ENCODE data around the gene CBL. TPM values are rescaled to one million over a fixed set of nuclear protein-coding genes. Genes with fewer than 3 reads are reported as not detected.

Gene CBL
- total and polyA plus RNA-seq, 4 donors = 3.8 to 37.4 (median 19.3) TPM

DNA sequence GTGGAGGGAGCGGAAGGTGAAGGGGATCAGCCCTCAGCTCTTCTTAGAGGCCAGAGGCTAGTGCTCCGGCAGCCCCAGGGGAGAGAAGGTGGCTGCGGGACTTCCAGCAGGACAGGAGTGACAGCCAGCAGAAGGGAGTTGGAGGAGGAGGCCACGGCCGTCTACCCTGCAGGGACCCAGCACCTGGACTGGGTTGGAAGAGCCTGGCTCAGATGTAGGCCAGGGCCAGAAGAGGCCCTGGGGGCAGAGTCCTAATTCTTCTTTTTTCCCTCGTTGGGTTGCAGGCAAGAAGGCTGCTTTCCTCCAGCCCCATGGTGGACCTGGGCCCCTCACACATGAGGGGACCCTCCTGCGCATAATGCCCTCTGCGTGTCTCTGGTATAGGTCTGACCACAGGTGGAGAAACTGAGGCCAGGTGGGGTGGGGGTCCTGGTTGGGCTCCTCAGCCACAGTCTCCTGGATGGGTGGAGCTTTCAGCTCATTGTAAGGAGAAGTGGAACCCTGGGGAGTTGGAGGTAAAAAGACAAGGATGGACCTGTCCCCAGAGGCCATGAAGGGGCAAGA, 113.1 kb downstream of the CBL start:
- H3K9me3 ChIP-seq (ENCODE audit: control insufficient read depth, low read length) = no peaks in the 10 kb centered on the region
- intact Hi-C loops (cut with DNase I) = no loop called here
- H3K4me3 ChIP-seq (ENCODE audit: low read length in 2 of 2) = no peak overlapping the region
- DNase-seq = no peak
- 38 to 49% methylated on average over 8 of the region's 8 CpGs for WGBS, 2 donors
- no peak for ATAC-seq (ENCODE audit: low FRiP score)
- H3K27me3 ChIP-seq (ENCODE audit: control insufficient read depth in 1 of 2, insufficient read depth in 2 of 2, low read length in 1 of 2) = no peaks in the 10 kb centered on the region
- peaks cover 0 to 5% of the 10 kb centered on the region in 2 donors for H3K36me3 ChIP-seq (ENCODE audit: control insufficient read depth in 1 of 2, insufficient read depth in 2 of 2, low read length in 1 of 2)
- peak overlapping the region; percentile 63 to 97 for H3K27ac ChIP-seq (ENCODE audit: low read depth in 1 of 2, low read length in 2 of 2)
- no peaks in the 10 kb centered on the region for H3K4me1 ChIP-seq (ENCODE audit: control insufficient read depth in 1 of 2, insufficient read depth in 2 of 2, low read length in 2 of 2)

- intact Hi-C loops (cut with DNase I) = loop anchor here (5.0 kb wide), 2 partner anchors 112 to 122 kb away; partner anchors contain the start of gene CBL (in 1 of the 2)
- H3K4me1 ChIP-seq (ENCODE audit: control insufficient read depth in 1 of 2, insufficient read depth in 2 of 2, low read length in 2 of 2) = no peaks in the 10 kb centered on the region
- peaks cover 0 to 1% of the 10 kb centered on the region in 2 donors for H3K36me3 ChIP-seq (ENCODE audit: control insufficient read depth in 1 of 2, insufficient read depth in 2 of 2, low read length in 1 of 2)
- H3K4me3 ChIP-seq (ENCODE audit: low read length in 2 of 2) = no peak overlapping the region
- DNase-seq (no peak), ATAC-seq (ENCODE audit: low FRiP score) (no peak)
- H3K9me3 ChIP-seq (ENCODE audit: control insufficient read depth, low read length) = no peaks in the 10 kb centered on the region
- no peaks in the 10 kb centered on the region for H3K27me3 ChIP-seq (ENCODE audit: control insufficient read depth in 1 of 2, insufficient read depth in 2 of 2, low read length in 1 of 2)
- H3K27ac ChIP-seq (ENCODE audit: low read depth in 1 of 2, low read length in 2 of 2) = peak overlapping the region; percentile 63 to 97
- 48 to 58% methylated on average over 11 of the region's 11 CpGs for WGBS, 2 donors
Measured at GRCh38 chr11:119319700-119320239, 113.6 kb downstream of the CBL start.

GRCh38 chr11:119320240-119320775, 114.2 kb downstream of the CBL start:
- H3K4me1 ChIP-seq (ENCODE audit: control insufficient read depth in 1 of 2, insufficient read depth in 2 of 2, low read length in 2 of 2) = no peaks in the 10 kb centered on the region
- no peak for DNase-seq

GRCh38 chr11:119320776-119321524, 114.8 kb downstream of the CBL start:
- Histone ChIP-seq H3K4me1 (ENCODE audit: control insufficient read depth in 1 of 2, insufficient read depth in 2 of 2, low read length in 2 of 2) (no peaks in the 10 kb centered on the region), H3K9me3 (ENCODE audit: control insufficient read depth, low read length) (no peaks in the 10 kb centered on the region), H3K36me3 (ENCODE audit: control insufficient read depth in 1 of 2, insufficient read depth in 2 of 2, low read length in 1 of 2) (no peaks in the 10 kb centered on the region), H3K27ac (ENCODE audit: low read depth in 1 of 2, low read length in 2 of 2) (peak overlapping the region; percentile 79 to 97), H3K27me3 (ENCODE audit: control insufficient read depth in 1 of 2, insufficient read depth in 2 of 2, low read length in 1 of 2) (no peaks in the 10 kb centered on the region), H3K4me3 (ENCODE audit: low read length in 2 of 2) (peak overlapping the region; percentile 16 to 35)
- ATAC-seq (ENCODE audit: low FRiP score) = peak; percentile 74
- 1% methylated on average over 56 to 60 of the region's 60 CpGs for WGBS, 2 donors
- intact Hi-C loops (cut with DNase I) = loop anchor here (5.0 kb wide), 2 partner anchors 114 to 124 kb away; partner anchors contain the start of gene CBL (in 1 of the 2)
- DNase-seq = peak; percentile 80 to 92

More at GRCh38 chr11:119320240-119320775, 114.2 kb downstream of the CBL start:
- 10 to 15% methylated on average over 17 of the region's 17 CpGs for WGBS, 2 donors
- Histone ChIP-seq H3K9me3 (ENCODE audit: control insufficient read depth, low read length) (no peaks in the 10 kb centered on the region), H3K27ac (ENCODE audit: low read depth in 1 of 2, low read length in 2 of 2) (peak overlapping the region; percentile 79 to 97), H3K36me3 (ENCODE audit: control insufficient read depth in 1 of 2, insufficient read depth in 2 of 2, low read length in 1 of 2) (no peaks in the 10 kb centered on the region), H3K27me3 (ENCODE audit: control insufficient read depth in 1 of 2, insufficient read depth in 2 of 2, low read length in 1 of 2) (no peaks in the 10 kb centered on the region), H3K4me3 (ENCODE audit: low read length in 2 of 2) (peak overlapping the region; percentile 16 to 35)
- intact Hi-C loops (cut with DNase I) = loop anchor here (5.0 kb wide), 2 partner anchors 113 to 123 kb away; partner anchors contain the start of gene CBL (in 1 of the 2)
- ATAC-seq (ENCODE audit: low FRiP score) = no peak

- Histone ChIP-seq H3K4me1 (ENCODE audit: control insufficient read depth in 1 of 2, insufficient read depth in 2 of 2, low read length in 2 of 2) (no peaks in the 10 kb centered on the region), H3K27ac (ENCODE audit: low read depth in 1 of 2, low read length in 2 of 2) (no peak overlapping the region), H3K9me3 (ENCODE audit: control insufficient read depth, low read length) (no peaks in the 10 kb centered on the region), H3K4me3 (ENCODE audit: low read length in 2 of 2) (no peak overlapping the region), H3K36me3 (ENCODE audit: control insufficient read depth in 1 of 2, insufficient read depth in 2 of 2, low read length in 1 of 2) (no peaks in the 10 kb centered on the region), H3K27me3 (ENCODE audit: control insufficient read depth in 1 of 2, insufficient read depth in 2 of 2, low read length in 1 of 2) (no peaks in the 10 kb centered on the region)
- DNase-seq (no peak), ATAC-seq (ENCODE audit: low FRiP score) (no peak)
- 70 to 73% methylated on average over 6 of the region's 6 CpGs for WGBS, 2 donors
- intact Hi-C loops (cut with DNase I) = loop anchor here (2.0 to 5.0 kb wide), 3 partner anchors 38 to 125 kb away; partner anchors contain the start of gene CBL (in 1 of the 2)
Measured at GRCh38 chr11:119322360-119322739, 116.2 kb downstream of the CBL start.

- Histone ChIP-seq H3K4me3 (ENCODE audit: low read length in 2 of 2) (no peak overlapping the region), H3K27me3 (ENCODE audit: control insufficient read depth in 1 of 2, insufficient read depth in 2 of 2, low read length in 1 of 2) (no peaks in the 10 kb centered on the region), H3K4me1 (ENCODE audit: control insufficient read depth in 1 of 2, insufficient read depth in 2 of 2, low read length in 2 of 2) (no peaks in the 10 kb centered on the region), H3K36me3 (ENCODE audit: control insufficient read depth in 1 of 2, insufficient read depth in 2 of 2, low read length in 1 of 2) (no peaks in the 10 kb centered on the region), H3K27ac (ENCODE audit: low read depth in 1 of 2, low read length in 2 of 2) (no peak overlapping the region), H3K9me3 (ENCODE audit: control insufficient read depth, low read length) (no peaks in the 10 kb centered on the region)
- 78 to 81% methylated on average over 18 to 20 of the region's 20 CpGs for WGBS, 2 donors
- ATAC-seq (ENCODE audit: low FRiP score) (no peak), DNase-seq (no peak)
- intact Hi-C loops (cut with DNase I) = loop anchor here (2.0 to 5.0 kb wide), 3 partner anchors 38 to 126 kb away; partner anchors contain the start of gene CBL (in 1 of the 2)
Measured at GRCh38 chr11:119322921-119323531, 116.9 kb downstream of the CBL start.

- Histone ChIP-seq H3K4me1 (ENCODE audit: control insufficient read depth in 1 of 2, insufficient read depth in 2 of 2, low read length in 2 of 2) (no peaks in the 10 kb centered on the region), H3K36me3 (ENCODE audit: control insufficient read depth in 1 of 2, insufficient read depth in 2 of 2, low read length in 1 of 2) (no peaks in the 10 kb centered on the region), H3K4me3 (ENCODE audit: low read length in 2 of 2) (no peak overlapping the region), H3K27me3 (ENCODE audit: control insufficient read depth in 1 of 2, insufficient read depth in 2 of 2, low read length in 1 of 2) (no peaks in the 10 kb centered on the region), H3K9me3 (ENCODE audit: control insufficient read depth, low read length) (no peaks in the 10 kb centered on the region), H3K27ac (ENCODE audit: low read depth in 1 of 2, low read length in 2 of 2) (no peak overlapping the region)
- 13 to 15% methylated on average over 8 of the region's 8 CpGs for WGBS, 2 donors
- peak; percentile 75 to 90 for DNase-seq
- no peak for ATAC-seq (ENCODE audit: low FRiP score)
- intact Hi-C loops (cut with DNase I) = loop anchor here (2.0 to 5.0 kb wide), 3 partner anchors 39 to 126 kb away; partner anchors contain the start of gene CBL (in 1 of the 2)
Measured at GRCh38 chr11:119323532-119324033, 117.4 kb downstream of the CBL start.

- Histone ChIP-seq H3K27ac (ENCODE audit: low read depth in 1 of 2, low read length in 2 of 2) (no peak overlapping the region), H3K27me3 (ENCODE audit: control insufficient read depth in 1 of 2, insufficient read depth in 2 of 2, low read length in 1 of 2) (no peaks in the 10 kb centered on the region), H3K36me3 (ENCODE audit: control insufficient read depth in 1 of 2, insufficient read depth in 2 of 2, low read length in 1 of 2) (no peaks in the 10 kb centered on the region), H3K4me3 (ENCODE audit: low read length in 2 of 2) (no peak overlapping the region), H3K9me3 (ENCODE audit: control insufficient read depth, low read length) (no peaks in the 10 kb centered on the region), H3K4me1 (ENCODE audit: control insufficient read depth in 1 of 2, insufficient read depth in 2 of 2, low read length in 2 of 2) (no peaks in the 10 kb centered on the region)
- DNase-seq = no peak
- ATAC-seq (ENCODE audit: low FRiP score) = no peak
- intact Hi-C loops (cut with DNase I) = loop anchor here (5.0 kb wide), 2 partner anchors 117 to 127 kb away; partner anchors contain the start of gene CBL (in 1 of the 2)
- 65 to 71% methylated on average over 4 of the region's 4 CpGs for WGBS, 2 donors
Measured at GRCh38 chr11:119324189-119324588, 118.0 kb downstream of the CBL start.

Data from aorta (tissue), 5 donors.